ENCODE results near the gene MARCHF10.

MARCHF10 gene

DNA sequence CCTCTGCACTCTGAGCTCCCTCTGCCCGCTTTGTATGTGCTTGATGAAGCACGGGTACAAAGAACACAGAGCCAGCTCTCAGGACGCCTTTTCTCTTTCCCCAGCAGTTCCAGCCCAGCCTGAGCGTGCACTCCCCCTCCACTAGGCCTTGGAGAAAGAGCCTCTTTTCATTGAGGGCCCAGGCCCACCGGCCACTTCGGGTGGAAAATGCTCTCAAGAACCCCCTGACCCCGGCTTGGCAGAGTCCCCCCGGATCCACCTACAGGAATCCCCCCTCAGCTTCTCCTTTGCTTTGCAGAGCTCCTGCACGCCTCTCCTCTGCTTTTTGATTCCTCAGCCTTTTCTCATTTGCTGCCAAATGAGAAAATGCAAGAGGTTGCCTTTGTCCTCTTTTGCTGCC lies 150.4 kb downstream of the MARCHF10 start:
- Histone ChIP-seq H3K9ac (ENCODE audit: low read length) (no peak overlapping the region), H2BK15ac (ENCODE audit: low read depth, poor library complexity, severe bottlenecking) (no peak overlapping the region), H3K79me1 (replicated peaks; ENCODE audit: low read length, poor library complexity, severe bottlenecking) (peaks cover 32% of the 10 kb centered on the region), H2BK5ac (ENCODE audit: low read depth, low read length, poor library complexity, severe bottlenecking) (no peak overlapping the region), H4K8ac (ENCODE audit: low read length) (no peak overlapping the region), H3K4me1 (ENCODE audit: control insufficient read depth, insufficient read depth, low read depth, low read length) (peaks cover 17% of the 10 kb centered on the region), H3K4me3 (ENCODE audit: insufficient read depth in 1 of 2, low read depth in 1 of 2, low read length in 2 of 2) (no peak overlapping the region), H3K23ac (ENCODE audit: low read length in 2 of 2) (no peak overlapping the region), H3K18ac (ENCODE audit: low read depth in 1 of 2, low read length in 2 of 2) (no peak overlapping the region), H3K36me3 (ENCODE audit: control insufficient read depth in 1 of 2, insufficient read depth in 2 of 2, low read depth in 1 of 2, low read length in 2 of 2) (peaks cover 12 to 37% of the 10 kb centered on the region in 2 experiments), H3K14ac (ENCODE audit: low read length in 2 of 2) (no peak overlapping the region), H3K27ac (ENCODE audit: low read length, poor library complexity, severe bottlenecking) (no peak overlapping the region), H3K4me2 (ENCODE audit: low read length, poor library complexity, severe bottlenecking) (no peak overlapping the region), H4K91ac (ENCODE audit: low read length) (no peak overlapping the region), H2AK5ac (ENCODE audit: low read length, severe bottlenecking) (no peak overlapping the region), H3K4ac (ENCODE audit: low read depth in 1 of 2, low read length in 2 of 2) (no peak overlapping the region), H2BK120ac (ENCODE audit: low read depth, low read length) (no peak overlapping the region), H3K27me3 (ENCODE audit: control insufficient read depth in 1 of 2, insufficient read depth in 1 of 2, low read length in 2 of 2) (no peaks in the 10 kb centered on the region), H2BK12ac (ENCODE audit: low read length in 2 of 2) (no peak overlapping the region), H2AFZ (ENCODE audit: low read depth, low read length) (no peak overlapping the region), H3K9me3 (ENCODE audit: control insufficient read depth, low read length) (peaks cover 9% of the 10 kb centered on the region)
- DNase-seq = no peak
- WGBS = 97% methylated on average over 9 of the region's 9 CpGs

GRCh38 chr17:62657145-62657665 lies 150.9 kb downstream of the MARCHF10 start:
- WGBS = 95% methylated on average over 3 of the region's 3 CpGs
- no peak overlapping the region for H2AFZ ChIP-seq (ENCODE audit: low read depth, low read length)
- no peak for DNase-seq

DNA sequence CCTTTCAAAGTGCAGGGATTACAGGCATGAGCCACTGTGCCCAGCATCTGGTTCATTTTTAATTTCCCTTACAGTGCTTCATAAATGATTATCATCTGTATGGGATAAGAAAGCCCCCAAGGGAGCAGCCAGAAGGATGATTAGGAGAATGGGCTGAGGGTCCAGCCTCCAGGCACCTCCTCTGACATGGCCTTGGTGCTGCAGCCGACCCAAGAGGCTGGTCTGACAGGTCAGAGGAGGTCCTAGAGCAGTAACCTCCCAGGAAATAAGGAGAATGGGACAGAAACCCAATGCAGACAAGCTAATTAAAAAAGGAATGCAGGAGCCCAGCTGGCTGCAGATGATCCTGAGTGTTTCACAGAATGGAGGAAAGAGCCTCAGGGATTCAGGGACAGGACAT lies 151.7 kb downstream of the MARCHF10 start:
- Histone ChIP-seq H2BK12ac (ENCODE audit: low read length in 2 of 2) (no peak overlapping the region), H3K79me1 (replicated peaks; ENCODE audit: low read length, poor library complexity, severe bottlenecking) (peaks cover 32% of the 10 kb centered on the region), H3K18ac (ENCODE audit: low read depth in 1 of 2, low read length in 2 of 2) (no peak overlapping the region), H3K27me3 (ENCODE audit: control insufficient read depth in 1 of 2, insufficient read depth in 1 of 2, low read length in 2 of 2) (no peaks in the 10 kb centered on the region), H2BK120ac (ENCODE audit: low read depth, low read length) (no peak overlapping the region), H2AFZ (ENCODE audit: low read depth, low read length) (no peak overlapping the region), H3K4me3 (ENCODE audit: insufficient read depth in 1 of 2, low read depth in 1 of 2, low read length in 2 of 2) (no peak overlapping the region), H2BK5ac (ENCODE audit: low read depth, low read length, poor library complexity, severe bottlenecking) (no peak overlapping the region), H3K27ac (ENCODE audit: low read length, poor library complexity, severe bottlenecking) (no peak overlapping the region), H3K36me3 (ENCODE audit: control insufficient read depth in 1 of 2, insufficient read depth in 2 of 2, low read depth in 1 of 2, low read length in 2 of 2) (peaks cover 12 to 37% of the 10 kb centered on the region in 2 experiments), H3K9ac (ENCODE audit: low read length) (no peak overlapping the region), H3K23ac (ENCODE audit: low read length in 2 of 2) (no peak overlapping the region), H3K9me3 (ENCODE audit: control insufficient read depth, low read length) (peaks cover 9% of the 10 kb centered on the region), H2AK5ac (ENCODE audit: low read length, severe bottlenecking) (no peak overlapping the region), H4K8ac (ENCODE audit: low read length) (no peak overlapping the region), H3K14ac (ENCODE audit: low read length in 2 of 2) (no peak overlapping the region), H3K4me1 (ENCODE audit: control insufficient read depth, insufficient read depth, low read depth, low read length) (peaks cover 24% of the 10 kb centered on the region), H4K91ac (ENCODE audit: low read length) (no peak overlapping the region), H2BK15ac (ENCODE audit: low read depth, poor library complexity, severe bottlenecking) (no peak overlapping the region), H3K4ac (ENCODE audit: low read depth in 1 of 2, low read length in 2 of 2) (no peak overlapping the region), H3K4me2 (ENCODE audit: low read length, poor library complexity, severe bottlenecking) (no peak overlapping the region)
- DNase-seq = no peak
- WGBS = 95% methylated on average over 1 of the region's 1 CpG

More at GRCh38 chr17:62657145-62657665, 150.9 kb downstream of the MARCHF10 start:
- H3K9ac ChIP-seq (ENCODE audit: low read length) = no peak overlapping the region
- H4K8ac ChIP-seq (ENCODE audit: low read length) = no peak overlapping the region
- H3K18ac ChIP-seq (ENCODE audit: low read depth in 1 of 2, low read length in 2 of 2) = peak overlapping the region in 1 of 2 experiments; percentile 44
- no peaks in the 10 kb centered on the region for H3K27me3 ChIP-seq (ENCODE audit: control insufficient read depth in 1 of 2, insufficient read depth in 1 of 2, low read length in 2 of 2)
- H3K4ac ChIP-seq (ENCODE audit: low read depth in 1 of 2, low read length in 2 of 2) = no peak overlapping the region
- H3K27ac ChIP-seq (ENCODE audit: low read length, poor library complexity, severe bottlenecking) = no peak overlapping the region
- peaks cover 12 to 37% of the 10 kb centered on the region in 2 experiments for H3K36me3 ChIP-seq (ENCODE audit: control insufficient read depth in 1 of 2, insufficient read depth in 2 of 2, low read depth in 1 of 2, low read length in 2 of 2)
- H3K23ac ChIP-seq (ENCODE audit: low read length in 2 of 2) = no peak overlapping the region
- no peak overlapping the region for H4K91ac ChIP-seq (ENCODE audit: low read length)
- H3K4me2 ChIP-seq (ENCODE audit: low read length, poor library complexity, severe bottlenecking) = no peak overlapping the region
- H2BK120ac ChIP-seq (ENCODE audit: low read depth, low read length) = no peak overlapping the region
- peak overlapping the region in 1 of 2 experiments; percentile 87 for H3K14ac ChIP-seq (ENCODE audit: low read length in 2 of 2)
- no peak overlapping the region for H2BK5ac ChIP-seq (ENCODE audit: low read depth, low read length, poor library complexity, severe bottlenecking)
- H2BK15ac ChIP-seq (ENCODE audit: low read depth, poor library complexity, severe bottlenecking) = no peak overlapping the region
- no peak overlapping the region for H2BK12ac ChIP-seq (ENCODE audit: low read length in 2 of 2)
- peaks cover 22% of the 10 kb centered on the region for H3K4me1 ChIP-seq (ENCODE audit: control insufficient read depth, insufficient read depth, low read depth, low read length)
- H3K4me3 ChIP-seq (ENCODE audit: insufficient read depth in 1 of 2, low read depth in 1 of 2, low read length in 2 of 2) = no peak overlapping the region
- peaks cover 9% of the 10 kb centered on the region for H3K9me3 ChIP-seq (ENCODE audit: control insufficient read depth, low read length)
- no peak overlapping the region for H2AK5ac ChIP-seq (ENCODE audit: low read length, severe bottlenecking)
- H3K79me1 ChIP-seq (replicated peaks; ENCODE audit: low read length, poor library complexity, severe bottlenecking) = peaks cover 32% of the 10 kb centered on the region

DNA sequence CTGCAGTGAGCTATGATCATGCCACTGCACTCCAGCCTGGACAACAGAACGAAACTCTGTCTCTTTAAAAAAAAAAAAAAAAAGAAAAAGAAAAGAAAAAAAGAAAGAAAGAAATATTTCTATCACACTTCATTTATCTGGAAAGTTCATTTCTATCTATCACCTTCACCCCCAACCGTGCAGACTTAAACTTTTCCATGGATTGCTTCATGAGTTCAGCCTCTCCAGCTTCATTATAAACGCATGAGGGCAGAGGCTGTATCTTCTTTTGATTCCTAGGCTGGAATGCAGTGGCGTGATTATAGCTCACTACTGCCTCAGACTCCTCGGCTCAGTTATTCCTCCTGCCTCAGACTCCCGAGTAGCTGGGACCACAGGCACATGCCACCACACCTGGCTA lies 152.5 kb downstream of the MARCHF10 start:
- no peak overlapping the region for H2AFZ ChIP-seq (ENCODE audit: low read depth, low read length)
- H3K27ac ChIP-seq (ENCODE audit: low read length, poor library complexity, severe bottlenecking) = no peak overlapping the region
- no peak overlapping the region for H3K9ac ChIP-seq (ENCODE audit: low read length)
- H3K18ac ChIP-seq (ENCODE audit: low read depth in 1 of 2, low read length in 2 of 2) = no peak overlapping the region
- H4K91ac ChIP-seq (ENCODE audit: low read length) = no peak overlapping the region
- no peaks in the 10 kb centered on the region for H3K27me3 ChIP-seq (ENCODE audit: control insufficient read depth in 1 of 2, insufficient read depth in 1 of 2, low read length in 2 of 2)
- no peak overlapping the region for H2BK15ac ChIP-seq (ENCODE audit: low read depth, poor library complexity, severe bottlenecking)
- H2BK5ac ChIP-seq (ENCODE audit: low read depth, low read length, poor library complexity, severe bottlenecking) = no peak overlapping the region
- no peak for DNase-seq
- no peak overlapping the region for H2AK5ac ChIP-seq (ENCODE audit: low read length, severe bottlenecking)
- H2BK12ac ChIP-seq (ENCODE audit: low read length in 2 of 2) = no peak overlapping the region
- H3K4me2 ChIP-seq (ENCODE audit: low read length, poor library complexity, severe bottlenecking) = no peak overlapping the region
- H3K4ac ChIP-seq (ENCODE audit: low read depth in 1 of 2, low read length in 2 of 2) = no peak overlapping the region
- H3K4me3 ChIP-seq (ENCODE audit: insufficient read depth in 1 of 2, low read depth in 1 of 2, low read length in 2 of 2) = no peak overlapping the region
- peaks cover 4% of the 10 kb centered on the region for H3K9me3 ChIP-seq (ENCODE audit: control insufficient read depth, low read length)
- H3K14ac ChIP-seq (ENCODE audit: low read length in 2 of 2) = no peak overlapping the region
- no peak overlapping the region for H2BK120ac ChIP-seq (ENCODE audit: low read depth, low read length)
- WGBS = 89% methylated on average over 5 of the region's 6 CpGs
- H3K79me1 ChIP-seq (replicated peaks; ENCODE audit: low read length, poor library complexity, severe bottlenecking) = peaks cover 32% of the 10 kb centered on the region
- no peak overlapping the region for H4K8ac ChIP-seq (ENCODE audit: low read length)
- peaks cover 24% of the 10 kb centered on the region for H3K4me1 ChIP-seq (ENCODE audit: control insufficient read depth, insufficient read depth, low read depth, low read length)
- H3K36me3 ChIP-seq (ENCODE audit: control insufficient read depth in 1 of 2, insufficient read depth in 2 of 2, low read depth in 1 of 2, low read length in 2 of 2) = peaks cover 10 to 37% of the 10 kb centered on the region in 2 experiments
- H3K23ac ChIP-seq (ENCODE audit: low read length in 2 of 2) = no peak overlapping the region

All from mesenchymal stem cell (in vitro differentiated cells and primary cell).